Measurements from ENCODE around the gene GPATCH8.
"Not testable (repeated sequence)": the region's sequence is repeated elsewhere in the genome, so short reads cannot be mapped to it uniquely, and the experiment has no call there.

Gene GPATCH8

GRCh38 chr17:44527102-44527501 lies 23.9 kb upstream of the GPATCH8 start:
- DNase-seq (ENCODE audit: low spot score): no peak

DNA sequence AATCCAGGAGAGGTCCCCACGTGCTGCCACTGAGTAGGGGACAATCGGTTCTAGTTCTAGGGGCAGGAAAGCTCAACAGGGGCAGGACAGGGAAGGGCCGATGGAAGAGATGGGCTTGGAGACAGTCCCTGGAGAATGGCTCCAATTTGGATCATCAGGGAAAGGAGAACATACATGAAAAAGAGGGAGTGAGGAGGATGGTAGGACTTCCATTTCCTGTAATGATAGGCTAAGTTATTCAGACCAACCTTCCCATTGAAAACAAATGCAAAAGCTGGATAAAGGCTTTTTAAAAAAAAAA lies 20.4 kb upstream of the GPATCH8 start:
- DNase-seq (ENCODE audit: low spot score): no peak

DNA sequence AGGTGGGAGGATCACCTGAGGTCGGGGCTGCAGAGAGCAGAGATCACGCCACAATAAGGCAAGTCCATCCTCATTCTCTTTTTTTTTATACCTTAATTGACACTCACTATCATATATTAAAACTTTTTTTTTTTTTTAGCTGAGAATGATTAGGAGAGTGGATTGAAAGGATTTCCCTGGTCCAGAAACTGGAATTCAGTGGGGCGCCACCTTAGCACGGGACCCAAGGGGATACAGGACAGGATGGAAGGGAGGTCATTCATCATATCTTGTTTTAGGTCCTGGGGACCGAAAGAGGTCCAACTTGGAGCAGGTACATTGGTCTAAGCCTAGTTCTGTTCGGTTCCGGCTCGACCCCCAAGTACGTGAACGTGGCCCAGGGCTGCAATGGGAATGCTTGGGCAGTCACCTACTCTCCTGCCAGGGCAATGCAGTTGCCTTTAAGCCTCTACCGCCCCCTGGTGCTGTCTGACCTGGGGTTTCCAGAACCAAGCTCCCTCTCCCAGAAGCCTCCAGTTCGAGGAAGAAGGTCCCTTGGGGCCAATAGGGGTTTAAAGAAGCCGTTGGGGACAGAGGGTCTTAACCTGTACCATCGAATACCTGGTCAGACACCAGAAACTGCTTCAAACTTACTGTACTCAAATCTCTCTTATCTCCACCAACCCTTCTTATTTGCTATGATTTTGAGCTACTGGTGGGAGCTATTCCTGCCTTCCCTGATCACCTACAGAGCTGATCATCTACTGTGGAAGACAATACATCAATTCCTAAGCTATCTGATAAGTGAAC lies 19.9 kb upstream of the GPATCH8 start:
- DNase-seq (ENCODE audit: low spot score): peak; percentile 64

DNA sequence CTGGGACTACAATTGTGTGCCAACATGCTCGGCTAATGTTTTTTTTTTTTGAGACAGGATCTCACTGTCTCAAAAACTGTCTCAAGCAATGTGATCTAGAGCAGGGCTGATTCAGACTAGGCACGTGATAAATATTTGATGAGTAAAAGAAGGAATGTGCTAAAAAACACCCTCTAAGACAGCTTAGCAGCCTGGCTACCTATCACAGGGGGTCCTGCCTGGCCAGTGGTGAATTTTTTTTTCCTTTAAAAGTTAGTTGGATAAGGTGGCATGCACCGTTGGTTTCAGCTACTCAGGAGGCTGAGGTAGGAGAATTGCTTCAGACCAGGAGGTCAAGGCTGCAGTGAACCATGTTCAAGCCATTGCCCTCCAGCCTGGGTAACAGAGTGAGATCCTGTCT lies 14.8 kb upstream of the GPATCH8 start:
- DNase-seq (ENCODE audit: low spot score): no peak

GRCh38 chr17:44511241-44512134 lies 8.3 kb upstream of the GPATCH8 start:
- not testable (repeated sequence) for DNase-seq (ENCODE audit: low spot score)

DNA sequence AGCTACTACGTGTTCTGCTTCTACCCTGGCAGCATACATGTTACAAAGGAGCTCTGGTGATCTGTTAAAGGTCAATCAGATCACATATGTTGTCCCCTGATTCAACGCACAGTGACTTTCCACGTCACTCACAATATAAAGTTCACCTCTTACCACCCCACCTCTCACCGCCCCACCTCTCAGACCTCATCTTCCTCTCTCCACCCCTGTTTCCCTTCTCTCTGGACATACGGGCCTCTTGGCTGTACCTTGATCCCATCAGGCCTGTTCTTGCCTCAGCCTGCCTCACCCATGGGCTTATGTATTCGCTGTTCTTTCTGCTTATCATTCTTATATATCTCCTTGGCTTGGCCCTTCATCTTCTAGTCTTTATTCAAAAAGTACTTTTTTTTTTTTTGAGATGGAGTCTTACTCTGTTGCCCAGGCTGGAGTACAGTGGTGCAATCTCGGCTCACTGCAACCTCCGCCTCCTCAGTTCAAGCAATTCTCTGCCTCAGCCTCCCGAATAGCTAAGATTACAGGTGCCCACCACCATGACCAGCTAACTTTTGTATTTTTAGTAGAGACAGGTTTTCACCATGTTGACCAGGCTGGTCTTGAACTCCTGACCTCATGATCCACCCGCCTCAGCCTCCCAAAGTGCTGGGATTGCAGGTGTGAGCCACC lies 3.9 kb upstream of the GPATCH8 start:
- not testable (repeated sequence) for DNase-seq (ENCODE audit: low spot score)

DNA sequence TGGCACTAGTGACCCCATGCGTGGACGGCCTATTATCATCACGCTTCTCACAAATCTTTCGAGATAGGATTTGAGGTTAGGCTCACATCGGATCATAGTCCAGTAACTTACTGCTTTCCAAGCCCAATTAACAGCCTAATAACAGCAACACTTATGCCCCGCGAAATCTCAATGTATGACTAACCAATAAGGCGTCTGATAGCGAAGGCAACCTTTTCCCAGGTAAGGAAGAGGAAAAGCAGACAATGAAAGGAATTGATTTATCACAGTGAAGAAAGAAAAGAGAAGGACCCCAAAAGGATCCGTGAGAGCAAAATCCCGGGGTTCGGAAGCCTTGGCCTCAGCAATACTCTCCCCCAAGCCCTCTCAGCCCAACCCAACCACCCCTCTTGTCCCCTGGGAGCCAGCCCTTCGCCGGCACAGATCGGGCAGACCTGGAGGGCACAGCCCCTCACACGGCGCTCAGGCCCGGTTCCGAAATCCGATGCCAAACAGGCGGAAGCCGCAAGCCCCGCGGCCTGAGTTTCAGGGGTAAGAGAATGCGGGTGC lies 534 bp downstream of the GPATCH8 start:
- DNase-seq (ENCODE audit: low spot score): no peak

- no peak for DNase-seq (ENCODE audit: low spot score)
Measured at GRCh38 chr17:44501866-44502375, 1.3 kb downstream of the GPATCH8 start.

DNA sequence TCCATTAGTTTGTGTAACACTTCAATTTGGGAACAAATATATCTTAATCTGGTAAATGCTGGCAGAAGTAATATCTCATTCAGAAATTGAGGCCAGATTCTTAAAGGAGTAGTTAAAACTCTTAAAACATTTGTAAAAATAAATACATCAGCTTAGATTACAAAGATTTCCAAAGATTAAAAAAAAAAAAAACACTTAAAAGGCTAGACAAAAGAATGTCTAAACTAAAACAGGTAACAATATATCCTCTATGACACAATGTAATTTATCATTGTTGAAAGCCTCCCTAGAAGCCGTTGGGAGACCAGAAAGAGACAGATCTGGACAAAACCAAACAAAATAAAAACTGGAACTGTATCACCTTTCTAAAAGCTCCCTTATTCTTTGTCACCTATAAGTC lies 3.5 kb downstream of the GPATCH8 start:
- DNase-seq (ENCODE audit: low spot score): no peak

GRCh38 chr17:44496815-44497214 lies 6.4 kb downstream of the GPATCH8 start:
- no peak for DNase-seq (ENCODE audit: low spot score)

GRCh38 chr17:44493339-44493738 lies 9.9 kb downstream of the GPATCH8 start:
- DNase-seq (ENCODE audit: low spot score): no peak

GRCh38 chr17:44492706-44493272 lies 10.4 kb downstream of the GPATCH8 start:
- DNase-seq (ENCODE audit: low spot score): no peak

DNA sequence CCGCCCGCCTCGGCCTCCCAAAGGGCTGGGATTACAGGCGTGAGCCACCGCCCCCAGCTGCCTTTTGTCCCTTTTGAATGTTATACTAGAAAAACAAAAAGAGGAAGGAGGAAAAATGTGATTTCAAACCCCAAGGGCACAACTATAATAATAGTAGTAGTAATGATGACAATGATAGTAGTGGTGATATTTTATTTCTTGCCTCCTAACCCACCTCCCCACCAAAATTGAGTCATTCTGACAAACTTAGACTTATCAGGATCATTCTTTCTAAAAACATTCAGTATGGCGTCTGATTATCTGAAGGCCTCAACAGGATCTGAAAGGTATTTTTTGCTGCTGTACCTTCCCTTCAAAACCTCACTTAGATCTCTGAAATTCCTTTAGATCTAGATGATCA lies 13.6 kb downstream of the GPATCH8 start:
- DNase-seq (ENCODE audit: low spot score): no peak

DNA sequence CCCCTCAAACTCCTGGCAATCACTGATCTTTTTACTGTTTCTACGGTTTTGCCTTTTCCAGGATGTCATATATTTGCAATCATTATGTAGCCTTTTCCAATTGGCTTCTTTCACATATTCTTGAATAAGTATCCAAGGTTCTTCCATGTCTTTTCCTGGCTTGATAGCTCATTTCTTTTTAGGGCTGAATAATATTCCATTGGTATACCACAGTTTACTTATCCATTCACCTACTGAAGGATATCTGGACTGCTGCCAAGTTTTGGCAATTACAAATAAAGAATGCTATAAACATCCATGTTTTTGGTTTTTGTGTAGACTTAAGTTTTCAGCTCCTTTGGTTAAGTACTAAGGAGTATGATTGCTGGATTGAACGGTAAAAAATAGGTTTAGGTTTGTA lies 16.0 kb downstream of the GPATCH8 start:
- no peak for DNase-seq (ENCODE audit: low spot score)

- no peak for DNase-seq (ENCODE audit: low spot score)
Measured at GRCh38 chr17:44473367-44473766, 29.8 kb downstream of the GPATCH8 start.

DNA sequence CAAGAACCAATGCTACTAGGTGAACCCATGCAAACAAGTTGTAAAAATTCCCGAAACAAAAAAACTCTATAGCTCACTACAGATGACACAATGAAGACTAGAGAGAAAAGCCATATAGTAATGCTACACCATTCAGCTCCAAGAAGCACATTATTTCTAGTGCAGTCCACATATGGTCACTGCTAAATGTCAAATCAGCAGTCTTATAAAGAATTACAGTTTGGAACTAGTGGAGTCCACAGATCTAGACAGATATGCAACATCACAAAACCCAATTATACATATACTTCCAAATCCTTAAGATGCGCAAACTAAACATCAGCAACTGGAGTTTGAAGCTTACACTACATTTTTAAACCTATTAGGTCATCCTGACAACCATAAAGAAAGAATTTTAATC lies 33.5 kb downstream of the GPATCH8 start:
- no peak for DNase-seq (ENCODE audit: low spot score)

DNA sequence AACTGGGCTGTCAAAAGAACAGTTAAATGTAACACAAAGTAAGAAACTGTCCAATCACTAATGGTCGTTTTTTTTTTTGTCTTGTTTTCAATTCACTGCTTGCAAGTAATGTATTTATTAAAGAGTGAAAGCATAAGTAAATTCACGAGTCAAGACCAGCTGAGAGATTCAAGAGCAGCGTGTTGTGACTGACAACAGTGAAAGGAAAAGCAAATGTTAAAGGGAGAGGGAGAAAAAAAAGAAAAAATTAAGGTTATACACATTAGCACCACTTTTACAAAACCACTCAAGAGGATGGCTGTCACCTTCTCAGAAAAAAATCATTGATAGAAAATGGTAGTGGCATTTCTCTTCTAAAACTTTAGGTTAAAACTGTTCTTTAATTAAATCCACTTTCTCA lies 36.1 kb downstream of the GPATCH8 start:
- no peak for DNase-seq (ENCODE audit: low spot score)

DNA sequence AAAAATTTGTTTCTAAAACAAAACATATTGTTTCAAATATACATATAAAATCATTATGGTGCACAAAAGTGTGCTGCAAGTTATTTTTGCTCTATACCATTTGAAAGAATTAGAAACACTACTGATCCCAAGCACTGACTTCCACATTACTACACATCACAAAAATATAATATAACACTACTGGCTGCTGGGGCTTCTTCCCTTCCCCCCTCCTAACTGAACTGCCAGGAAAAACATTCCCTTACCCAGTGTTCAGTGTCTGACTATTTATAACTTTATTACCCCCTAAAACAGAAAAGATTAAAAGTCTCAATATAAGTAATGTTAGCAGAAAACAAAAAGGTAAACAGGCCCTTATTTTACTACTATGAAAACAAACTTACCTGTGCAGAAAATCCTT lies 36.9 kb downstream of the GPATCH8 start:
- DNase-seq (ENCODE audit: low spot score): no peak

- DNase-seq (ENCODE audit: low spot score): no peak
Measured at GRCh38 chr17:44465897-44466296, 37.3 kb downstream of the GPATCH8 start.

DNA sequence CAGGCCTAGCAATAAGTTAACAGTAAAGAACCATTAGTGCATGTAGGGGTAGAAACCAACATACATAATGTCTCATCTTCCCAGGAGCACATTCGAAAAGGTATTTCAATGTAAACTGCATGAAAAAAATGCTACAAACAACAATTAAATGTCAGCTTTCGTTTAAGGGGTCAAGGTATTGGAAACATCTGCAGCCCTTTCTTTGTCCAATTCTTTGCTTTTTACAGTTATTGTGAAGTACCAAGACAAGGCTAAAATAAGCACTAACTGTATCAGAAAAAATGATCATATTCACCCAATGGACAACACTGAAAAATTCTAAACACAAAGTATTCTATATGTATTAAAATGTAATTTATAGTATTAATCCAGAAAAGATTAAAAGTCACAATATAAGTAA lies 37.9 kb downstream of the GPATCH8 start:
- DNase-seq (ENCODE audit: low spot score): no peak

GRCh38 chr17:44464037-44464436 lies 39.2 kb downstream of the GPATCH8 start:
- no peak for DNase-seq (ENCODE audit: low spot score)

DNA sequence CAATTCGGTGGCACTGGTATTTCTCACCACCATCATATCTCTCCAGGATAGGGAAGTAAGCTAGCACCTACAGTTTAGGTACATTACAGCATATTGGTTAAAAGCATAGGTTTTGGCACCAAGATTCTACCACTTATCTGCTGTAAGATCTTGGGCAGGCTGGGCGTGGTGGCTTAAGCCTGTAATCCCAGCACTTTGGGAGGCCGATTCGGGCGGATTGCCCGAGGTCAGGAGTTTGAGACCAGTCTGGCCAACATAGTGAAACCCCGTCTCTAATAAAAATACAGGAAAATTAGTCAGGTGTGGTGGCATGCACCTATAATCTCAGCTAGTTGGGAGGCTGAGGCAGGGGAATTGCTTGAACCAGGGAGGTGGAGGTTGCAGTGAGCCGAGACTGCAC lies 51.4 kb downstream of the GPATCH8 start:
- no peak for DNase-seq (ENCODE audit: low spot score)

Measured in hematopoietic multipotent progenitor cell treated with erythropoietin and hydrocortisone succinate and interleukin-3 and kit ligand, for 15 days (in vitro differentiated cells).